HG03565 (cell line): ENCODE results near the gene LHPP.

Experiments
- ATAC-seq: cut with Tn5 transposase; IDR thresholded peaks from one replicate; pipeline ENCODE4 v1.9.1; 2021; ENCODE audit warnings: mild to moderate bottlenecking, moderate library complexity; ENCODE audit not compliant: unreplicated experiment

Gene LHPP

DNA sequence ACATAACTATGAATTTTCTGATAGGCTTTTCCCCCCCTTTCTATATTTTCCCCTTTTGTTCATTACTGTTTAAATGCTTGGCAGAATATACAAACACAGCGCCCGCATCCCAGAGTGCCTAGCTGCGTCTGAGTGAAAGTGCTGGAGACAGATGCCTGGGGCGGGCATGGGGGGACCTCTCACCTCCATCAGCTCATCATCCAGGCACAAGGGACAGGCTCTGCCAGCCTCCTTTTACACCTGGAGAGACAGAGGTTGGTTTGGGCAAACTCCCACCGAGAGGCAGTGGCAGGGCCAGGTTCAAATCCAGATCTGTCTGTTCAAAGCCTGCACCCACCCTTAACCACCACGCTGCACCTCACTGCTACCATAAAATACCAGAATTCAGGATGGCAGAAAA, 178.0 kb downstream of the LHPP start:
- no peak for ATAC-seq

DNA sequence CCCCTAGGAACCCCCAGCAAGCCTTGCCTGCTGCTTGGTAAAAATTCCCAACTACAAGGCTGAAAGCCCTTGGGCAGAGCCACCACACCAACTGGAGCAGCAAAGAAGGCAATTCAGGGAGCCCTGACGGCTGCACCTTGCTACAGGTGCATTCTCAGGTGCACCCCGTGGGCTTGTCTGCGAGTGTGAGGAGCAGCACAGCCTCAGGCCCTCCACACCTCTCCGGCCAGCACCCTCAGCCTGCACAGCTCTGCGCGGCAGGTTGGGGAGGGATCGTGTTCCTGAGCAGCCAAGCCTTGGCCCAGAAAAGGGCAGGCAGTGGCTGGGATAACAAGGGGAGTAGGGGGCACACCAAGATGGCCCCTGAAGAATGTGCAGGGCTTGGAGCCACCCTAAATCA, 178.4 kb downstream of the LHPP start:
- no peak for ATAC-seq

DNA sequence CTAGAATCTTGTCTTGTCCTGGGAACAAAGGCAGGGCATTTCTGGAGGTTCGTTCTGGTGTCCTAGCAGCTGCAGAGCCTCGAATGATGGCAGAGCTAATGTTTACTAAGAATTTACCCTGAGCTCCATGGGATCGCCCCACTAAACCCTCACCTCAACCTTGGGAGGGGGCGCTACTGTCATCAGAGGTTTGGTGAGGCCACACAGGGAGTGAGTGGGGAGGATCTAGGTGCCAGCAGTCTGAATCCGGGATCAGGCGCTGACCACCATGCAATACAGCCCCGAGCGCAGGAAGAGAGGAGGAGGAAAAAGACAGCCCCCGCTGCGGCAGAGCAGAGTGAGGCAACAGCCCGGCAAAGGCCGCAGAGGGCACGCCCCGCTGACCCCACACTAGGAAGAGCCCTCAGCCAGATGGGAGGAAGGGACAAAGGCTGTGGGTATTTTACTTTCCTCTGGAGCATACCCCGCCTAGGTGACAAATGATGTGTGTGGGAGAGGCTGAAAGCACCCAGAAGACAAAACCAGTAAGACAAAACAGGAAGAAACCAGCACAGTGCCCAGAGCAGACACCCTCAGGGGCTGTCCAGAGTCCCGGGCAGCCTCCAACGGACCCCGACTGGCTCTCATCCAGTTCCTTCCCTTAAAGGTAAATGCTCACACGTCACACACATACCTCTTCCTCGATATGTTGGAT, 179.1 kb downstream of the LHPP start:
- ATAC-seq = peak; percentile 48

DNA sequence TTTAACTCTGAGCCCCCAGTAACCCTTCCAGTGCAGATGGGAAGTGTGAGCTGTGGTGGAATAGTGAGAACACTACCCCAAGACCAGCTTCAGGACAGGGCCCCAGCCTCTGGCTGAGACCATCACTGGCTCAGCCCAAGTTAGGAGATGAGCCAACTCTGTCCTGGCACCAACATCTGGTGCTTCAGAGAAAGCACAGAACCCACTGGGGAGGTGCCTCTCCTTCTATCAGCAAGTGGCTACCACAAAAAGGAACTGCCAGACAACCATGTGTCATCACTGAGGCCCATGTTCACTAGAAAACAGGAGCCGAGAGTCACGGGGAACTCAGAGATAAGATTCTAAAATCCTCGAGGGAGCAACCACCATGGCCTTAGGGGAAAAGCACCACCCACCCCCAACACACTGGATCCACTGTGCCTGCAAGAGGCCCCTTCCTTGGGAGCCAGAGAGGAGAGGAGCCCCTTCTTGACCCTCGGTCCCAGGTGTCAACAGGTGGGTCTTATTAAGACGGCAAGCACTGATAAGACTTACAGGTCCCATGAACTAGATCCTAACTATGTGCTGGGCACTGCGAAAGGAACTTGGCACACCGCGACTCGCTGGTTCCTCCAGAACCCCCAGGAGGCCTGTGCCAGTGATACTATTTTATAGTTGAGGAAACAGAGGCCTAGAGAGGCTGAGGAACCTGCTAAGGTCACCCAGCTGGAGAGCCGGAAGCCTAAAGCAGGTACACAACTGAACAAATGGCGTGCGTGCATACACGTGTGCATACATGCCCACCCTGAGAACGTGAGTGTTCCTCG, 179.9 kb downstream of the LHPP start:
- peak; percentile 18 for ATAC-seq

DNA sequence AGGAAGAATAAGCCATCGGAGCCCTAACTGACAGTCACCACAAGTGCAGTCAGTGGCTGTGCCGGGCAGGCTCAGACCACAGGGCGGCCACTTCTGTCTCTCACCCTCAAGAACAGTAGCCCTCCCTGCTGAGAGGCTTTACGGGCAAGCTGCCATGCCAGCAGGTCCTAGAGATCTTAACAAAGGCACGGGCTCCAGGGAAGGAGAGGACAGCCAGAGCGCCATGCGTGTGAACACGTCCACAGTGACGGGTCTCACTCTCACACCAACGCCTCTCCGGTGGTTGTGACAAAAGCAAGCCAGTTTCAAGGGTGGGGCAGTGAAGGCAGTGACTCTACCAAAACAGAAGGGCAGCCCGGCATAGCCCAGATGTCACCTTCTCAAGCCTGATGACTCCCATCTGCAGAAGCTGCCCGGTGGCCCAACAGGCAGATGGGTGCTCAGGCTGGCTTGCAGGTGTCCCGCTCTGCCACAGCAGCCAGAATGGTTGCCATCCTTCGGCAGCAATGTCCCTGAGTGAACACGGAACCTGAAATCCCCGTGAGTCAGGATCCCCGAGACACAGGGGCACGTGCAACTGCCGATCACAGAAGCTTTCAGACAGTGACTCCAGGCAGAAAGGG, 180.6 kb downstream of the LHPP start:
- no peak for ATAC-seq

DNA sequence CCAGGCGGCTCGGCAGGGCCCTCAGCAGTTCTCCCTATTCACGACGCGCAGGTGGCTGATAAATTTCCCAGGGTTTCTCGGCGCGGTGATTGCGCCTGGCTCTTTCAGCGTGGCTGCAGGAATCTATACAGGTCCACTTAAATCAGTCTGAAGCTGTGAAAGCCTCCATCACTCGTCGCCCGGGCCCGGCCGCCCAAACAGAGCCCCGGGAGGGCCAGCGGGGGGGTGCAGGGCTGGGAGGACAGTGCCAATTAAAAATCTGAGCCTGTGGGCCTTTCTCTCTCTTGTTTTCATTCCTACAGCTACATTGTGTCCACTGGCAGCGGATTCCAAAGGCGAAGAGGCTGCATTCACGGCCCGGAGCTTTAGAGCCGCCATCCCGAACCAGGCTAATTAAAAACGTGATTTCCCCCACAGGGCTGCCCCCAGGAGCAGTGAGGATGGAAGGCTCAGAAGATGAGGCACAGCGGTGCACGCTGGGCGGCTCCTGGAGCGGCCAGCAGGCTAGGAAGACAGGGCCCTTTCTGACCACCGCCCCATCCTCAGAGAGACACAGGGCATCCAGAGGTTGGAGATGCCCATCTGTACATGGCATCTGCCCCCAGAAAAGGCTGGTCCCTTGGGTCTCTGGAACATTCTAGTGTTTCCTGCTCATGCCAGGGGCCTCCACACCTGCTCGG, 181.8 kb downstream of the LHPP start:
- no peak for ATAC-seq

DNA sequence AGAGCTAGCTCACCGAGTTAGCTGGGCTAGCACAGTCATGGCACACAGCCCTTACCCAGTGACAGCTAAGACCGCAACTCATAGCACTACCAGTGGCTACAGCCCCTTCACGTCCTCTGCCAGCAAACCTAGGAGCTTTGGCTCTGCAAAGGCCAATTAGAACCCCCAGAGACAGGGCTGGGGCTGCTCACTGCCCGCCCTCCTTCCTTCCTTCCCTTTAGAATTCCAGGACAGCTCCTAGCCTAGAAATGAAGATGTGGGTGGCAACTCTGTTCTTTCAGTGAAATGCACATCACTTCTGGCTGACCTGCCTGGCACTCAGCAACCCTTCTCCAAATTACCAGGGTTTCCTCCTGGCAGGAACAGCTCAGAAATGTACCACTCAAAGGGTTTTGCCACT, 182.6 kb downstream of the LHPP start:
- ATAC-seq = no peak

DNA sequence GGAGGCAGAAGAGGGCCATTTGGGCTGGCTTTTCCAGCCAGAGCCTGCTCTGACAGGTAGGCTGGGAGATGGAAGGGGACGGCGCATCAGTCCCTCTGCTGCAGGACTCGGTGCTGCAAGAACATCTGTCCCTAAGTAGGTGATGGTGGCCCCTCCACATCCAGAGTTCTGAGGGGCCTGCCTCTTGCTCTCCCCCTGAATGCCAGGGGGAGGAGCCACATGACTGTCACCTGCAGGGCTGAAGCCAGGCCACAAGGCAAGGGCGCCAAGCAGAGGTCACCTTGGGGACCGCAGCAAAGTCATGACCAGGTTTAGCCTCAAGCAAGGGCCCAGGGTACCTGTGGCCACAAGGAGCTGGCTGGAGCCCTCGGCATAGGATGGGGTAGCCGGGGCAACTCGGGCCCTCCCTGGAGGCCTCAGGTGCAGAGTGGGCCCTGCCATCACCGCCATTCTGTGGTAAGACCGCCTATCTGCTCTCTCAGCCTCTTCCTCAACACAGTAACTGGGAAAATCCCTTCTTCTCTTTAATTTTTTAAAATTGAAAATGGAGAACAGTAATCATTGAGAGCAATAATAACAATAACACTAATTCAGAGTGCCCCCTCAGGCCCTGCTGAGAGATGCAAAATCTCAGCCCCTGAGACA, 183.3 kb downstream of the LHPP start:
- ATAC-seq = no peak

DNA sequence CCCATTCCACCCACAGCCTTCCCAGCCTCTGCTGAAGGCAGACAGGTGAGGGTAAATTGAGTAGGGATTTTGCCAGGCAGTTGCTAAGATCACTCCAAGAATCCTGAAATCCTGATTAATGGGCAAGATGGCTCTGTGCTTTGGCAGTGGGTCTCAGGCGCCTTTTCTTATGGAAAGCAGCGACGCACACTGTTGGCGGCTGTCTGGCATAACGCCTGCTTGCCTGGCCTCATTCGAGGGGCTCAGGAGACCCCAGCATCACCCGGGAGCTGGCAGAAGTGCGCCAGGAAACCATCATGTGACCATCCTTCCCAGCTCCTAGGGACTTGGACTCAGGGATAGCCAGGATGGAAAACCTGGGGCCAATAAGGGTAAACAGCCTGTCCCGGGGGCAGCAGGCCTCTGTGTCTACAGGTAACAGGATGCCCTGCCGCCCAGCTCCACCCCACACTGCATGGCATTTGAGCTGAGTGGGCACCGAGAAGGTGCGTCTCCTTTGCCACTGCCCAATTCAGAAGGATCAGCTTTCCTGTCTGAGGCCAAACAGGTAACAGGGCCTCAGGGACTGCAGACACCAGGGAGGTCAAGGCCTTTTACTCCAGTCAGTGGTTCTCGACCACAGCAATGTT, 184.0 kb downstream of the LHPP start:
- ATAC-seq = no peak

DNA sequence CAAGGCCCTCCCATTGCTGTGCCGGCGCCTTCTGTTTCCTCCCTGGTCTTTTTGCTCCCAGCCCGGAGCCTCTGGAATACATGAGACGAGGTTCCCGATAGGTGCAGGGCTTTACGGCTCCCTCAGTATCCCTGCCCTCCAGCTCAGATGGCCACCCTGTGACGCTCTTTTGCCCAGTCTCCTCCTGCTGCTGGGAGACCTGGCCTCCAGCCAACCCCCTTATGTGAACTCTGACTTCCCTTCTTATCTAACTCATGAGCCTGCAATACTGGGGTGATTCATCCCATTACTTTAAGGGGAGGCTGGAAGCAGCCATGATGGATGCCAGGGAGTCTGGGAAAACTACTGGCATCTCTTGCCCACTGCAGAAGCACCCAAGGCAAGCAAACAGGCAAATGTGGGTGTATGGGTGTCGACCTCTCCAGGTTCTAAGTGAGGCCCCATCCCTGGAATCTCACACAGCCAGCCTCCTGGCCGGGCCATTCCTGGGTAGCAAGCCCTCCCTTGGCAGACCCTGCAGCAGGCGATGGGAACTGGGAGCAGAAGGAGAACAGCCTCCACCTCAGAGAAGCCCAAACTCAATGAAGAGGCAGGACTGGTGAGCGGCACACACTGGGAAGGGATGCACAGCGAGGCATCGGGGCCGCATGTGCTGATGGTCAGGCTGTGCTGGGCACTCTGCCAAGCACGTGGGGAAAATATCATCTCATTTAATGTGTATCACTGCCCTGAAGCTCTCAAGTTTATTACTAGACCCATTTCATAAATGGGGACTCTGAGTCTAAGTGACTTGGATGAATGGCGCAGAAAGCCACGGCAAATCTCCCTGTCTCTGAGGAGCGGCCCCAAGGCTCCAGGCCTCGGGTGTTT, 185.1 kb downstream of the LHPP start:
- ATAC-seq = no peak

DNA sequence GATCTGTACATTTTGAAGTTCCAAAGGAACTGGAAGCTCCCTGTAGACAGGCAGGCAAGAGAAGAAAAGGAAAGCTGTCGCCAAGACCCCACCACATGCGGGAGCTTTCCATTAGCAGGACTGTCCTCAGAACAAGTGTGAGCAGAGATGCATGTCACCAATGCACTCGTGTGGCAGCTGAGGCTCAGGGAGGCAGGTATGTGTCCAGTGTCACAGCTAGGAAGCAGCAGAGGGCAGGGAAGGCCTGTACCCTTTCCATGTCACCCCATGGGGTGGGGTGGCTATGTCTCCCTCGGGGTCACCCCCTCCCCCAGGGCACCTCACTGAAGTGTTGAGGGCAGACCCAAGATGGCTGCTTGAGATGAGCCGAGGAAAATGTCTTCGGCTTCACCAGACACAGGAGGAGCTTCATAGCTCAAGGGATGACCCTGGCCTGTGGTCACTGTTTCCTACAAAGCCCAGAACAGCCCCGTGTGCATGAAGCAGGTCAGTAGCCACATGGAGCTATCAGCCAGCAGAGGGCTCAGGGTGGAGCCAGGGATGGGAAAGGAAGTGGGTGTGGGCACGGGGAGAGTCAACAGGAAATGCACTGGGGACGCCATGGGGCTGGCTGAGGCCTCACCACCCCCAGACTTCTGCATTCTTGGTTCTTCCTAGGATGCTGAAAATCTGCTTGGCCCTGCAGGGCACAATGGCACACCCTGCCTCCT, 186.0 kb downstream of the LHPP start:
- no peak for ATAC-seq

DNA sequence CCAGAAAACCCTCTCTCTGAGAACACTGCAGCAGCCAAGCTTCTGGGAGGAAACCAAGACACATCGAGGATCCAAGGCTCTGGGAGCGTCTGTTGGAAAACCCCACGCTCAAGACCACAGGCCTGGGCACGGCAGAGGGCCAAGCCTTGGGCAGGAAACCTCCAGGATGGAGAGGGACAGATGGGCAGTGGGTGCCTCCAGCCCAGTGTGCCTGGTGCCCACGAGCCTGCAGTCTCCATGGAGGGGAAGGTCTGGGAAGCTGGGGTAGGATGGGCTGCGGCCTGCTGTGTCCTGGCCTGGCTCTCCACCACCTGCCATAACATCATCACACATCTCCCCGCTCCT, 186.5 kb downstream of the LHPP start:
- no peak for ATAC-seq

DNA sequence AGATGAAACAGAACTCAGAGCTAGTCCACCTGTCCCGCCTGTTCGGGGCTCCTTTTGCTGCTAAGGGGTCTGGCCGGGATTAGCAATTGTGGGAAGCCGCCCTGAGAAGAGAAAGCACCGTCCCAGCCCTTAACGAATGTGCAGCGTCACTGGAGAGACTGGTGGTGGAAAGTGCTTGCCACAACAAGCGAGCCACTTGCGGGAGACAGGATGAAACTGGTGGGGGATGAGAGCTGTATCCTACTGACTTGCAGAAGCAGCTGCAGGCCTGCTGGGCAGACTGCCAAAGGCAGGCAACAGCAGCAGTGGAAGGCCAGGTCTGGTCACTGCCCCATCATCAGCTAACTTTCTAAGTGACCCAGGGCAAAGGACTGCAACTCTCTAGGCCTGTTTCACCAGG, 187.1 kb downstream of the LHPP start:
- ATAC-seq = no peak

DNA sequence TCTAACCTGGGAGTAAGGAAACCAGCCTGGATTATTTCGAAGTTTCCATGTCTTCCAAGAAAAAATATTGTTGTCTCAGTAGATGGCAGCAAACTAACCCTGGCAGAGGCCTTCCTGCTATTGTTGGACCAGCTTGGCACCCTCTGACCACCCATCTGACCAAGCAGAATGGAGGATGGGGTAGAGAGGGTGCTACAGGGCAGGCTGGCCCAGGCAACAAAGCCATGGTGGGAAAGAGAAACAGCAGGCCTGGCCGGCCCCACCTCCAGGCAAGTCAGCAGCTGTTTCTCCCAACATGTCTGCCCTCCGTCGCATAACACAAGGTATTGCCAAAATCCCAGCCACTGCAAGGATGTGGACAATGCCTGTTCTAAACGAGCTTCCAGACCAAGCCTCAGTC, 187.6 kb downstream of the LHPP start:
- ATAC-seq = no peak

DNA sequence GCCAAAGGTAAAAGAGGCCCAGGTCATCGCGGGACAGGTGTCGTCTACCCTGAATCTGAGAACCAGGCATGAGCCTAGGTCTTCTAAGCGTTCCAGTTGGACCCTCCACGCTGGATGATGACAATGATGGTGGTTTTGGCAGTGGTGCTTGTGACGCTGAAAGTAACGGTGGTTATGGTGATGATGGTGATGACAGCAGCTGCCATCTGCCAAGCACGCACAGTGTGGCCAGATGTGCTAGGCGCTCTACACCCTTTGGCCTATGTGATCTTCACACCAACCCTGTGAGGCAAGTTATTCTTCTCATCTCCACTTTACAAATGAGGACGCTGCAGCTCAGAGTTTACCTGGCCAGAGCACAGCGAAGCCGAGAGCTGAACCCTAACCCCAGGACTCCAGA, 188.6 kb downstream of the LHPP start:
- ATAC-seq = no peak

DNA sequence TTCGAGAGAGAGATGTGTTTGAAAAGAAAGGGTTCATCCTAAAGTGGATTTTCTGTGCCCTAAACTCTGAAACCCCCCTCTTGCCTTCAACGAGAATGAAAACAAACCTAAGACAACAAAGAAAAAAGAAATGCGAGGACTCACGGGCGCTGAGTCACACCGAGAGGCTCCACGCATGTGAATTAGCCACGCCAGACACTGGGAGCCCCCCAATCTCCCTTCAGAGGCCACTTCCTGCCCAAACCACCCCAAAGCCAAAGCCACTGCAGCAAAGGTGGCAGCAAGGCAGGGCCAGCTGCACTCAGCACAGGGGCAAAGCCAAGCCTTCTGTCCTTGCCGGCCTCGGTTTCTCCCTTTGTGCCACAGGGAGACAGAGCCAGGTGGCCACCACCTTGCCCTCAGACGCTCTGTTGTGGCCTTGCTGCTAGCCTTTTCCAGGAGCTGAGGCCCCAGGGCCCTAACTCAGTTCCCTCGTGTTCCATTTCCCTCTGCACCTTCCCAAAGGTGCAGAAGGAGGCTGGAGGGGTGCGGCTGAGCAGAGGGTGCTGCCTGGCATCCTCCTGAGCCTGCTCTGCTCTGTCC, 189.3 kb downstream of the LHPP start:
- ATAC-seq = no peak

DNA sequence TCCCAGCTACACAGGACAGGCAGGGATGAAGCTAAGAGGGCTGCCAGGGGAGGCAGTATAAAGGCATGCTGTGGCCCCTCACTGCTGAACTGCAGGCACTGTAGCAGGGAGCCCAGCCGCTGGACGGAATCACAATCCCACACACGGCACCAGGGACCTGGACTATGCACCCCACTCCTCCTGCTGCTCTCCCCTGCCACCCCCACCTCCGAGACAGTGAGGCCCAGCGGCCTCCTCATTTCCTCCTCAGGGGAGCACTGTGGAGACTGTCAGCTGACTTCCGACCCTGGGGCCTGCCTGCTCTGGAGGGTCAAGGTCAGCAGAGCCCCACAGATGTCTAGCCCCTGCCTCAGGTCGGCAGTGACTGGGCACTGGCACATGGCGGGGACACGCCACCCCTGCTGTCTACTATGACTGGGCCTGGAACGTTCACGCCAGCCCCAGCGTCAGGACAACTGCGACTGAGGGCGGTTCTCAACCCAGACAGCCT, 189.8 kb downstream of the LHPP start:
- ATAC-seq = no peak

DNA sequence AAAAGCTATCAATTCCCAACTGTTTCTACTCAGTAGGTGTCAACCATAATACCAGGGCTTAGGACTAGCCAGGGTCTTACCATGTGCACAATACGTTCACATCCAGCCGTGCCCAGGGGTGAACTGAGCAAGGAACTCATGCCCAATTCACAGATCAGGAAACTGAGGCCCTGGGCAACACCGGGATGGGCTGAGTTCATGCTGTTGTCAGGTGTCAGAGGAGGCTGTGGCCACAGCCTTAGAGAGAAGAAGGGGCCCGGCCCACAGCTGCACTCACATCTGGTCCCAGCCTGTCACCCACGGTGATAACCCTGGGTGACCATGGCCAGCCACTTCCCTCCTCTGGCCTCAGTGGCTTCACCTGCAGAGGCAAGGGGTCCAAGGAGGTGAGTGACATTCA, 190.6 kb downstream of the LHPP start:
- no peak for ATAC-seq

DNA sequence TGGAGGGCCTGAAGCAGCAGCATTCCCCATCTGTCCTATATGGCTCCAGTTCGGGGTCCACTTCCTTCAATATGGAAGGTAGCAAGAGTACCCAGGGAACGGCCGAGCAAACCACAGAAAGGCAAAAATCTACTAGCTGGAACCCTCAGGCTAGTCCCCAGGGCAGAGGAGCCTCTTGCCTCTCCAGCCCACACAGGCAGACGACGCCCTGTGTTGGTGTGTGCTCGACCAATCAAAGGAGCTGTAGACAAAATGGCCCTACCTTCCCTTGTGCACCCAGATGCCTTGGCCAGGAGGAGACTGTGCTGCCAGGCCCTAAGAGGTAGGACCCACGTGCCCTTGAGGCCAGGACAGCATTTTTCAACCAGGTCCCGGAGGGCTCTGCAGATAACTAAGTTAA, 191.1 kb downstream of the LHPP start:
- ATAC-seq = no peak
